ENCODE measurements around the gene LRRC25. TPM values are rescaled to one million over a fixed set of nuclear protein-coding genes. Genes with fewer than 3 reads are reported as not detected.

Gene LRRC25
- total RNA-seq, result 1 to 10 TPM; 1.1 to 7.1 (median 2.2) TPM

- Histone ChIP-seq H3K27me3 (no peaks in the 10 kb centered on the region), H3K27ac (no peak within 1 kb of the TSS), H3K36me3 (no peaks in the 10 kb centered on the region), H3K9me3 (no peaks in the 10 kb centered on the region), H3K4me1 (peaks cover 0 to 11% of the 10 kb centered on the region in 2 donors), H3K4me3 (replicated peaks in 1 of 3) (no peak within 1 kb of the TSS)
- WGBS, 2 donors, result 20 to 26% methylated on average over 28 to 32 of the region's 33 CpGs
- no peak for TF ChIP-seq POLR2A (IDR thresholded peaks at IDR 0.05)
- TF ChIP-seq, protein P1, sequence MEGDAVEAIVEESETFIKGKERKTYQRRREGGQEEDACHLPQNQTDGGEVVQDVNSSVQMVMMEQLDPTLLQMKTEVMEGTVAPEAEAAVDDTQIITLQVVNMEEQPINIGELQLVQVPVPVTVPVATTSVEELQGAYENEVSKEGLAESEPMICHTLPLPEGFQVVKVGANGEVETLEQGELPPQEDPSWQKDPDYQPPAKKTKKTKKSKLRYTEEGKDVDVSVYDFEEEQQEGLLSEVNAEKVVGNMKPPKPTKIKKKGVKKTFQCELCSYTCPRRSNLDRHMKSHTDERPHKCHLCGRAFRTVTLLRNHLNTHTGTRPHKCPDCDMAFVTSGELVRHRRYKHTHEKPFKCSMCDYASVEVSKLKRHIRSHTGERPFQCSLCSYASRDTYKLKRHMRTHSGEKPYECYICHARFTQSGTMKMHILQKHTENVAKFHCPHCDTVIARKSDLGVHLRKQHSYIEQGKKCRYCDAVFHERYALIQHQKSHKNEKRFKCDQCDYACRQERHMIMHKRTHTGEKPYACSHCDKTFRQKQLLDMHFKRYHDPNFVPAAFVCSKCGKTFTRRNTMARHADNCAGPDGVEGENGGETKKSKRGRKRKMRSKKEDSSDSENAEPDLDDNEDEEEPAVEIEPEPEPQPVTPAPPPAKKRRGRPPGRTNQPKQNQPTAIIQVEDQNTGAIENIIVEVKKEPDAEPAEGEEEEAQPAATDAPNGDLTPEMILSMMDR (IDR thresholded peaks at IDR 0.05), result no peak
- intact Hi-C loops (cut with DNase I), result no loop called here
- DNase-seq, result peak in 1 of 2 donors; percentile 29
Measured at GRCh38 chr19:18397242-18398202, at the start of gene LRRC25. LRRC25 (minus strand) TSS chr19:18397622; CDS start chr19:18396963, 659 bp downstream.

GRCh38 chr19:18446811-18447359 lies 49.5 kb upstream of the LRRC25 start:
- no peak for TF ChIP-seq POLR2A (IDR thresholded peaks at IDR 0.05)
- TF ChIP-seq, protein P1 (IDR thresholded peaks at IDR 0.05), result no peak
- Histone ChIP-seq H3K27ac (no peak overlapping the region), H3K9me3 (no peaks in the 10 kb centered on the region), H3K4me3 (replicated peaks in 1 of 3) (no peak overlapping the region), H3K4me1 (peaks cover 0 to 3% of the 10 kb centered on the region in 2 donors), H3K27me3 (no peaks in the 10 kb centered on the region), H3K36me3 (peaks cover 46 to 59% of the 10 kb centered on the region in 2 donors)
- DNase-seq, result no peak
- intact Hi-C loops (cut with DNase I), result loop anchor here (10.0 kb wide), 2 partner anchors 138 to 228 kb away; partner anchors contain the start of gene REX1BD
- WGBS, 2 donors, result 90 to 93% methylated on average over 10 to 11 of the region's 12 CpGs

- no peak overlapping the region for H3K4me3 ChIP-seq (replicated peaks in 1 of 3)
- no peaks in the 10 kb centered on the region for H3K9me3 ChIP-seq
- intact Hi-C loops (cut with DNase I), result loop anchor here (10.0 kb wide), 2 partner anchors 139 to 229 kb away; partner anchors contain the start of gene REX1BD
- no peaks in the 10 kb centered on the region for H3K27me3 ChIP-seq
- WGBS, 2 donors, result 89 to 93% methylated on average over 7 to 32 of the region's 34 CpGs
- H3K4me1 ChIP-seq, result peaks cover 0 to 3% of the 10 kb centered on the region in 2 donors
- peaks cover 46 to 59% of the 10 kb centered on the region in 2 donors for H3K36me3 ChIP-seq
- TF ChIP-seq, protein P1 (IDR thresholded peaks at IDR 0.05), result no peak
- TF ChIP-seq POLR2A (IDR thresholded peaks at IDR 0.05), result no peak
- no peak for DNase-seq
- no peak overlapping the region for H3K27ac ChIP-seq
Measured at GRCh38 chr19:18446145-18446810, 48.9 kb upstream of the LRRC25 start.

DNA sequence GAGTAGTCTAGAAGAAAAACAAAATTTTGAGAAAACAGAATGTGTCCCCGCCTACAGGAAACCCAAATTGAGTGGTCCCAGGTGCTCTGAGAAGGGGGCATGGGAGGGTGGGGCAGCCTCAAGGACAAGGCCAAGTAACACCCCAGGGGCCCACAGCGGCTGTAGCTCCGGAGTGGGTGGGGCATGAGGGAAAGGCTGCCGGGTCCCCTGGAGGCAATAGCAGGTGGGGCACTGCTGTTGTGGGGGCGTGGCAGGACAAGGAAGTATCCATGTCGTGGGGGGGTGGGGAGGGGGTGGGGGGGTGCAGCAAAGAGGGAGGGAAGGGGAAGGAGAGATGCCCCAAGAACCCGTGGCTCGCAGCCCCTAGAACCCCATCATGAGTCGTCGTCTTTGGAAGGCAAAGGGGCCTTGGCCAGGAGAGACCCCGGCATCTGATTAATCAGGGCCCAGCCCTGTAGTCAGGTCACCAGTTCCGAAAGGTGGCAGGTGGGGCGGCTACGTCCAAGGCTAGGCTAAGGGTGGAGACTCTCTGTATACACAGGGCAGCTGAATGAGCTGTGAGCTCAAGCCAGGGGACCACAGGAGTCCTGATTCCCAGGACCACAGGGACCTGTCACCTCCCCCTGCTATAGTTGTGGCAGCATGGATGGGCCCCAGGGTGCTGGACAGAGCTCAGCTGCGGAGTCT lies 48.0 kb upstream of the LRRC25 start:
- intact Hi-C loops (cut with DNase I), result loop anchor here (10.0 kb wide), 2 partner anchors 139 to 229 kb away; partner anchors contain the start of gene REX1BD
- peaks cover 43 to 56% of the 10 kb centered on the region in 2 donors for H3K36me3 ChIP-seq
- TF ChIP-seq, protein P1 (IDR thresholded peaks at IDR 0.05), result no peak
- 84 to 87% methylated on average over 7 to 15 of the region's 15 CpGs for WGBS, 2 donors
- DNase-seq, result no peak
- no peak overlapping the region for H3K4me3 ChIP-seq (replicated peaks in 1 of 3)
- H3K9me3 ChIP-seq, result no peaks in the 10 kb centered on the region
- H3K4me1 ChIP-seq, result no peaks in the 10 kb centered on the region
- H3K27me3 ChIP-seq, result no peaks in the 10 kb centered on the region
- no peak overlapping the region for H3K27ac ChIP-seq
